Liver (tissue), 3 donors: ENCODE data around the gene NOX4.
"Not testable (repeated sequence)": the region's sequence is repeated elsewhere in the genome, so short reads cannot be mapped to it uniquely, and the experiment has no call there.

Experiments
- JUND ChIP-seq, 2 donors: IDR thresholded peaks; 2 replicates each; pipeline ENCODE4 v1.6.1; 2016; ENCODE audit warnings: antibody characterized with exemption in 2 of 2
- SP1 ChIP-seq: IDR thresholded peaks from 2 replicates; pipeline ENCODE4 v1.6.1; 2018; ENCODE audit warnings: antibody characterized with exemption, mild to moderate bottlenecking
- TF ChIP-seq, protein P1 (sequence below): fragments of 150-350 bp; IDR thresholded peaks from 2 replicates; pipeline ENCODE4 v1.5.1; 2017; ENCODE audit warnings: improper control_type of control experiment, low read depth, low read length; ENCODE audit not compliant: missing input control
- TF ChIP-seq, protein P2 (sequence below): IDR thresholded peaks from 2 replicates; pipeline ENCODE4 v1.6.1; 2016; ENCODE audit warnings: antibody characterized with exemption
- TF ChIP-seq, protein P3 (sequence below): IDR thresholded peaks from 2 replicates; pipeline ENCODE4 v1.6.1; 2016; ENCODE audit warnings: antibody characterized with exemption
- donor health status: healthy.
- donor health status: healthy.

DNA sequence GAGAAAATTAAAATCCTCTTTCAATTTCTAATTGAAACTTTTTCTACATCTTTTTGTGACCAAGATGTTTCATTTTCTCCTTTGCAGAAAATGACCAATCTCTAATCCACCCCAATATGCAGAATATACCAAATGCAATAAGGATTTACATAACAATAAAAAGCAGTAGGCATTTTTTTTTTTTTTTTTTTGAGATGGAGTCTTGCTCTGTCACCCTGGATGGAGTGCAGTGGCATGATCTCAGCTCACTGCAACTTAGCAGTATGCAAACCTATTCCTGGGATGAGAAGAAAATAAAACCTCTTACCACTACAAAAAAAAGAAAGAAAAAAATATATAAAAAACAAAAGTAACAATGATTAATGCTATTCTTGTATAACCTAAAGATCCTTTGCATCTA is 132.0 kb downstream of the NOX4 start:
- not testable (repeated sequence) for TF ChIP-seq SP1; JUND (IDR thresholded peaks at IDR 0.05)
- TF ChIP-seq, protein P1, sequence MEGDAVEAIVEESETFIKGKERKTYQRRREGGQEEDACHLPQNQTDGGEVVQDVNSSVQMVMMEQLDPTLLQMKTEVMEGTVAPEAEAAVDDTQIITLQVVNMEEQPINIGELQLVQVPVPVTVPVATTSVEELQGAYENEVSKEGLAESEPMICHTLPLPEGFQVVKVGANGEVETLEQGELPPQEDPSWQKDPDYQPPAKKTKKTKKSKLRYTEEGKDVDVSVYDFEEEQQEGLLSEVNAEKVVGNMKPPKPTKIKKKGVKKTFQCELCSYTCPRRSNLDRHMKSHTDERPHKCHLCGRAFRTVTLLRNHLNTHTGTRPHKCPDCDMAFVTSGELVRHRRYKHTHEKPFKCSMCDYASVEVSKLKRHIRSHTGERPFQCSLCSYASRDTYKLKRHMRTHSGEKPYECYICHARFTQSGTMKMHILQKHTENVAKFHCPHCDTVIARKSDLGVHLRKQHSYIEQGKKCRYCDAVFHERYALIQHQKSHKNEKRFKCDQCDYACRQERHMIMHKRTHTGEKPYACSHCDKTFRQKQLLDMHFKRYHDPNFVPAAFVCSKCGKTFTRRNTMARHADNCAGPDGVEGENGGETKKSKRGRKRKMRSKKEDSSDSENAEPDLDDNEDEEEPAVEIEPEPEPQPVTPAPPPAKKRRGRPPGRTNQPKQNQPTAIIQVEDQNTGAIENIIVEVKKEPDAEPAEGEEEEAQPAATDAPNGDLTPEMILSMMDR = not testable (repeated sequence)
- TF ChIP-seq, protein P2, sequence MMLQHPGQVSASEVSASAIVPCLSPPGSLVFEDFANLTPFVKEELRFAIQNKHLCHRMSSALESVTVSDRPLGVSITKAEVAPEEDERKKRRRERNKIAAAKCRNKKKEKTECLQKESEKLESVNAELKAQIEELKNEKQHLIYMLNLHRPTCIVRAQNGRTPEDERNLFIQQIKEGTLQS = not testable (repeated sequence)
- TF ChIP-seq, protein P3, sequence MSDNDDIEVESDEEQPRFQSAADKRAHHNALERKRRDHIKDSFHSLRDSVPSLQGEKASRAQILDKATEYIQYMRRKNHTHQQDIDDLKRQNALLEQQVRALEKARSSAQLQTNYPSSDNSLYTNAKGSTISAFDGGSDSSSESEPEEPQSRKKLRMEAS = not testable (repeated sequence)
